Activated CD8-positive, alpha-beta memory T cell treated with anti-CD3 and anti-CD28 coated beads for 48 hours (primary cell): ENCODE data around the gene ILDR2.

ENCODE experiments used
- DNase-seq, 3 experiments: peaks; one replicate each; pipeline ENCODE4 v3.0.0-alpha.2; 2020; ENCODE audit warnings: low read depth in 2 of 3, low spot score in 2 of 3

ILDR2 gene

GRCh38 chr1:166972193-166972592 is 3.1 kb downstream of the ILDR2 start:
- DNase-seq: no peak

GRCh38 chr1:166971252-166971651 is 4.1 kb downstream of the ILDR2 start:
- DNase-seq: no peak

DNA sequence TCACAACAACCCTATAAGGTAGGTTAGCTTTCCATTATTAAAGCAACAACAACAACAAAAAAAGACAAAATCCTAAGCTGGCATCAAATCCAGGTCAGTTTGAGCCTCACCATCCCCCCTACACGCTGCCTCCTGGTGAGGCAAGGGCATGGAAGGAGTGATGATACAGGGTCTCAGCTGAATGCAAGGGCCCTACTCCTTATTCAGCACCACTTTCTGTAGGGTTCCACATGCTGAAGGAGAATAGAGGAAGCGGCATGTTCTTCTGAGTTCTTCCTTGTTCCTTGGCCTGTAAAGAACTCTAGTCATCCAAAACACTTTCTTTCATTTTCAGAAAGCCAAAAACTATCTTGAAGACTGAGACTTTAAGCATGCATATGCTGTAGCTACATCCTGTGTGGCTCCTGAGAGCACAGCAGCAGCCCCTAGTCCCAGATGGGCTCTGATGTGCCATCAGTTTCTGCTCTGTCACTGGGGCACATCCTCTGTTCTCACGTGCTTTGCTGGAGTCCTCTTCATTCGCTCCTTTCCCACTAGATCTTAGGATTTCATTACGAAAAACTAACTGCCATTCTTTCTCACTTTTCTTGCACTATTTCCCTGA is 6.2 kb downstream of the ILDR2 start:
- DNase-seq: no peak

- DNase-seq: no peak
Measured at GRCh38 chr1:166960858-166961474, 14.4 kb downstream of the ILDR2 start.

DNA sequence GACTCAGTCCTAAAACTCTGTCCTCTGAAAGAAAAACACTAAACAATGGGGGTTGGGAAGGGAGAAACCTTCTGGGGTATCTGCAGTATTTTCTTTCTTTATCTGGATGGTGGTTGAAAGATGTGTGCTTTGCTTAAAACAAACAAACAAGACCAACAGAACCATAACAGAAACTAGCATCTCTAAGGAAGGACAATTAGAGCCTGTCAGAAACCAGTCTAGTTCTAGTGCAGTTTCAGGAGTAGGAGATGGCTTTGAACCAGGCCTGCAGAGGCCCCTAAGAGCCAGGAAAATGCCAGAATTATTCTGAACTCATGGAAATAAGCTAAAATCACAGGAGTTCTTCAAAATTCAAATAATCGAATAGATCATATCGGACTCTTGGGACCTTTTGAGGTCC is 18.5 kb downstream of the ILDR2 start:
- no peak for DNase-seq

- no peak for DNase-seq
Measured at GRCh38 chr1:166956057-166956850, 19.1 kb downstream of the ILDR2 start.

DNA sequence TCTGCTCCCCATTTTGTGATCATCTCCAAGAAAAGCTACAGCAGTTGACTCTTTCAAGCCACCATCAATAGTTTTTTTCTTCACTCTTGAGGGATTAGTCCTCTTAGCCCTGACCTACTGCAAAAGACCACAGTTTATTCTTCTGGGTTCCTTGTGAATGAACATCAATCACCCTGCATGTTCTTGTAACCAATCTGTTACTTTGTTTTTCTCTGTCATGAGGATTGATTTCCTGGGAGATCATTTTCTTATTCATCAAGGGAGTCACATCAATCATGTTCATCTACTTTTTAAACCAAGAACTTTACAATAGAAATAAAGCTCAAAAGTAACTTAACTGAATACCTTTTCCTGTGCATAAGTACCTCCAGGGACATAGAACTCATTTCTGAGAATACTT is 21.8 kb downstream of the ILDR2 start:
- DNase-seq: no peak

GRCh38 chr1:166952002-166952746 is 23.2 kb downstream of the ILDR2 start:
- DNase-seq: no peak

GRCh38 chr1:166951050-166951449 is 24.3 kb downstream of the ILDR2 start:
- DNase-seq: no peak

DNA sequence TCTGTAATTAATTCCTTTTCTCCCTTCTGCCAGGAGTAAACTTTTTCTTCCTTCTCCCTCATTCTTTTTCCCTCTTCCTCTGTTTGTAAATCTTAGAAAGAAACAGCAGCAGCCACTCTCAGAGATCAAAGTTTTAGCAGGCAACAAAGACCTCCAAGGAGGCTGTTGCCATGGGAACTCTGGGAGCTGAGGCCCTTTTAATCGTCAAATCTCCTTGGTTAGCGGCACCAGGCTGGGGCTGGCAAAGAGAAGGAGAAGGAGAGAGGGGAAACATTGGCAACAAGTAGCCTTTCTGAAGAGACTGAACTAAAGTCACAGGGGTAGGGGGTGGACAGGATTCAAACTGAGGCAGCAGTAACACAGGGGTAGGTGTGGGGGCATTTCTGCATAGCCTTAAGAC is 25.2 kb downstream of the ILDR2 start:
- DNase-seq: no peak

DNA sequence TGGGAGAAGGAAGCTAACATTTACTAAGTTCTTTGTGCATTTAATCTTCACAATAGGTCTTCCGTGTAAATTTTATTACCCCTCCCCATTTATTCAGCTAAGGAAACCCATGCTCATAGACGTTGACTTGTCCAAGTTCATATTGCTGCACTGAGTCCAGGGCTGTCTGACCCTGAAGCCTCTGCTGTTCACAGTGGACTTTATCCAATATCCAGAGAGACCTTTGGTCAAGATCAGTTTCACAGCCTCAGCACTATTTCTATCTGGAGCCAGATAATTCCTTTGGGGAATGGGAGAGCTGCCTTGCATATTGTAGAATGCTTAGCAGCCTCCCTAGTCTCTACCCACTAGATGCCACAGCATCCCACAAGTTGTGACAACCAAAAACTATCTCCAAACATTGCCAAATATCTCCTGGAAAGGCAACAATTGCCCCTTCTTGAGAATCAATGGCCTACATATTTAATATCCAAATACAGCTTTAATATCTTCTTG is 26.4 kb downstream of the ILDR2 start:
- DNase-seq: no peak

DNA sequence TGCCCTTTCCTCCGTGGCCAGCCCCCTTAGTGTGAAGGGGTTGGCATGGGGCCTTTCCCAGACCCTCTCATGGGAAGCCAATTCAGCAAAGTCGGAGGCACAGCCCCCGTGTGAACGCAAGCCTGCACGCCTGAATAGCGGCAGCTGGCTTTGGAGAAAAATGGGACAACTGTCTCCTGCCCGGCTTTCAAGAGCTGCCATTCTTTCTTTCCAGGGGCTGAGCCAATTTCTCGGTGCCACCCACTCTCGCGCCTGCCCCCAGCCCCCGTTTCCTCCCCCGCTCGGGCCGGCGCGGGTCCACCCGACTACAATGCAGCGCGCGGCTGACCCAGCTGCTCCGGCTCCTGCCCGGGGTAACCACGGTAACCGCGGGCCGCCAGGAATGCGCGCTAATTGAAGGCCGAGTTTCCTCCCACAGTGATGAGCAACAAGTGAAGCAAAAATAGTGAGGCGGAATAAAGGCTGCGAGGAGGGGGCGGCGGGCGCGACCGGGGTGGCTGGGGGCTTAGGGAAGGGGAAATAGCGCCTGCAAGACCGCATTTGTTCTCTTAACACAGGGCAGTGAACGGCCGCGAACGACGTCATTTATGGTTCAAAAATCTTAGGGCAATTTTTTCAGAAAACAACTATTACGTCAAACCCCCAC is 27.8 kb downstream of the ILDR2 start:
- peak in 1 of 3 experiments; percentile 4 for DNase-seq

DNA sequence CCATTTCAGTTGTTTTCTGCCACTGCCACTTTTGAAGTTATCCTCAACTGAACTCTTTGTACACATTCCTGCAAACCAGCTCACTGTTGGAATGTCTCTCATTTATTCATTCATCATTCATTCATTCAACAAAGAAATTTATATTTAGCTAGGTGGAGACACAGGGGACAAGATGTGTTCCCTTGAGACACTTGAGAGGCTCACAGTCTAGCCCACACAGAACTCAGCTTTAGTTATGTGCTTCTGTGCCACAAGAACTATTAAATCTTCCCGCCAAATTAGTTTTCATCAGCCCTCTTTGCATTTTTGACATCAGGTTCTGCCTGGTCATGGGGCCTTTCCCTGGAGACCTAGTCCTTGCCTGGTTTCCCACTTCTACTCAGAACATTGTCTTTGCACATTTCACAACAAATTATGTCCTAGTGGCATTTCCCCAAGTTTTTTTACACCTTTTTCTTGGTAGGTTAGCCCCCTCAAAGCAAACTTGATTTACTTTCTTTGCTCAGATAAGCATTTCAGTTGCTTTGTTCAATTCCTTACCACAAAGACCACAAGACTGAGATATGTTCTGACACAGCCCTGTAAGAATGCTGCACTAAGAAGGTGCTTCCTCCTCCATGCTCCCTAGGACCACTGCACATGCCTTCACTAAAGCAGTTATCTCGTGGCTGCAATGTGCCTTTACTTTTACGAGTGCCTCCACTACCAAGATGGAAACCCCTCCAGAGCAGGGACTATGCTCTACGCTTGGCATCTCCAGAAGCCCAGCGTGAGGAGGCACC is 31.0 kb downstream of the ILDR2 start:
- no peak for DNase-seq

- no peak for DNase-seq
Measured at GRCh38 chr1:166939741-166940375, 35.5 kb downstream of the ILDR2 start.

DNA sequence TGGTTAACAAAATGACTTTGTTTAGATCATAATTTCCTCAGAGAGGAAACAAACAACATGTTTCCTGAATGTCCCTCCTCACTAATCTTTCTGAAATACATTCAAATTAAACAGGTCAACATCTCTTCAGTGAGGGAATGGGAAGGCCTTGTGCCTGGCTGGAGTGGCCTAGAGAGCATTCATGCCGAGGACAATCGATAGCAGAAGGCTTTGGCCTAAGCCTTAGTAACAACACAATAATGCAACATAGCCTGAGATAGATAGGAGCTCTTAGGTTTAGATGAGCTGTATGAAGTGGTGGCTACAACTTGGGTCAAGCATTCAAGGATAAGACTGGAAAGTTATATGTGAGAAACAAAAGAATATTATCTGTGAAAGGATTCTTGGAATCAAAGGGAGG is 37.4 kb downstream of the ILDR2 start:
- no peak for DNase-seq

DNA sequence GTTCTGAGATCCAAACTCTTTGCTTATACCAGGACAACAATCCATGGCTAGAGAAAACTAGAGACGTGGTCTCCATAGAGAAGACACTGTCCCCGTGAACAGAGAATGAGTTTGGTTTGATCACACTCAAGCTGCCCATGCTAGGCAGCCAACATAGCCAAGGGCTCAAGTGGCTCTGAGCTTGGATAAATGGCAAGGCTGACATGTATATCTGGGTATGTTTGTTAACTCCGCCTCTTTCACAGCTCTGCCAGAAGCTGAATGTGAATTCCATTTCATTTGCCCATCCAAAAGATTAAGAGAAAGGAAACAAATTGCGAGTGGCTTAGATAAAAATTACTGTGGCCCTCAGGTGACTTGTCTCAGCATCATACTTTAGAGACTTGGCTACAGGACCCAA is 38.0 kb downstream of the ILDR2 start:
- DNase-seq: no peak

DNA sequence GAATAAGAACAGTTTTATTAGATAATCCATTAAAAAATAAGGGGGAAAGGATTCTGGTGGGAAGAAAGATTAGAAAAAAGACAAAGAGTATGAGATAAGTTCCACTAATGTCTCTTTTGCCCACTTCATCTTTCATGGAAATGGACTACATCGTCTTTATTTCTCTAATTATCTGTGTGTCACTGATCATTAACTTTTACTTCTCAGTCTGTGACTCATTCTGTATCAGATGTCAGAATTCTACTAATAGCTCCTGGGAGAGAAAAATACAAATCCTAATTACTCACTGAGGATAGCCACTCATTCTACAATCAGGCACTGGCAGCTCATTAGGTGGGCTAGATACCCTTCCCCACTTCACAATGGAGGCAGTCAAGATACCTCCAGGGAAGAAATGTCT is 41.7 kb downstream of the ILDR2 start:
- no peak for DNase-seq

DNA sequence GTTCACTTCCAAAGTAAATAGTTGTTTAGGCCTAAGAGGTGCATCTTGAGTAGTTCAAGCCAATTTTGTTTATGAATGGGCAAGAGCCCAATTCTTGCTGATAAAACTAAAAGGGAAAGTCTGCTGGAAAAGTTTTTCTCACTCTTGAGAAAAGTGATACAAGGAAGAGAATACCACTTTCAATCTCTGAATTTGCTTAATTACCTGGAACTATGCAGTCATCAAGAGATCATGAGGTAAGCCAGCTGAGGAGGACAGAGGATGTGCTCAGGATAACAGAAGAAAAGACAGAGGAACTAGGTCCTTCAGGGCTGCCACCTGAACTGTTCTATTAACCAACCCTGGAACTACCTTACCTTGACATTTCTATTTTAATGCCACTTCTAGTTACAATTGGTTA is 42.2 kb downstream of the ILDR2 start:
- DNase-seq: no peak

- no peak for DNase-seq
Measured at GRCh38 chr1:166929911-166930310, 45.4 kb downstream of the ILDR2 start.

GRCh38 chr1:166927701-166928100 is 47.6 kb downstream of the ILDR2 start:
- no peak for DNase-seq
